ENCODE measurements around the gene NOXRED1. TPM values are rescaled to one million over a fixed set of nuclear protein-coding genes. Genes with fewer than 3 reads are reported as not detected.

NOXRED1 gene
- total and polyA plus RNA-seq, 2 experiments from 2014 or later = 0.24 TPM; not detected in 1

DNA sequence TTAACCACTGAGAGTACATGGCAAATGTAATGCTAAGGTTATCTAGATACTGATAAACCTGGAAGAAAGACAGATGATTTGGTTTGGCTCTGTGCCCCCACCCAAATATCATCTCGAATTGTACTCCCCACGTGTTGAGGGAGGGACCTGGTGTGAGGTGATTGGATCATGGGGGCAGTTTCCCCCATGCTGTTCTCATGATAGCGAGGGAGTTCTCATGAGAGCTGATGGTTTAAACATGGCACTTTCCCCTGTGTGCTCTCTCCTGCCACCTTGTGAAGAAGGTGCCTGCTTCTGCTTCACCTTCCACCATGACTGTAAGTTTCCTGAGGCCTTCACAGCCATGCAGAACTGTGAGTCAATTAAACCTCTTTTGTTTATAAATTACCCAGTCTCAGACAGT is 14.2 kb downstream of the NOXRED1 start:
- Histone ChIP-seq H3K4me2 (no peak overlapping the region), H3K79me2 (replicated peaks; ENCODE audit: insufficient read depth) (no peaks in the 10 kb centered on the region)

More for the DNA sequence above, 14.2 kb downstream of the NOXRED1 start:
- Histone ChIP-seq H3F3A (replicated peaks; ENCODE audit: low read depth) (no peaks in the 10 kb centered on the region), H3K4me1 (ENCODE audit: insufficient read depth) (no peaks in the 10 kb centered on the region), H3K36me3 (ENCODE audit: insufficient read depth) (no peaks in the 10 kb centered on the region), H4K20me1 (replicated peaks; ENCODE audit: insufficient read depth) (no peaks in the 10 kb centered on the region), H3K9me2 (ENCODE audit: insufficient read depth) (no peaks in the 10 kb centered on the region), H3K27ac (ENCODE audit: low read depth) (no peak overlapping the region), H3K27me3 (ENCODE audit: insufficient read depth) (no peaks in the 10 kb centered on the region), H2AFZ (peak overlapping the region; percentile 77; the same call in 1 of the 2 replicates), H3K4me3 (no peak overlapping the region)
- DNase-seq (ENCODE audit: low spot score) (peak; percentile 53), ATAC-seq (peak; percentile 82)
- H3K27ac Mint-ChIP-seq = no peak overlapping the region
- peaks cover 4% of the 10 kb centered on the region; the same call in 2 of the 3 replicates for H3K4me1 Mint-ChIP-seq
- no peaks in the 10 kb centered on the region for H3K36me3 Mint-ChIP-seq (ENCODE audit: low read depth)
- H3K27me3 Mint-ChIP-seq (ENCODE audit: insufficient read depth, low read depth, poor library complexity) = peaks cover 2% of the 10 kb centered on the region
- no peaks in the 10 kb centered on the region for H3K9me3 Mint-ChIP-seq
- TF ChIP-seq, protein P1, sequence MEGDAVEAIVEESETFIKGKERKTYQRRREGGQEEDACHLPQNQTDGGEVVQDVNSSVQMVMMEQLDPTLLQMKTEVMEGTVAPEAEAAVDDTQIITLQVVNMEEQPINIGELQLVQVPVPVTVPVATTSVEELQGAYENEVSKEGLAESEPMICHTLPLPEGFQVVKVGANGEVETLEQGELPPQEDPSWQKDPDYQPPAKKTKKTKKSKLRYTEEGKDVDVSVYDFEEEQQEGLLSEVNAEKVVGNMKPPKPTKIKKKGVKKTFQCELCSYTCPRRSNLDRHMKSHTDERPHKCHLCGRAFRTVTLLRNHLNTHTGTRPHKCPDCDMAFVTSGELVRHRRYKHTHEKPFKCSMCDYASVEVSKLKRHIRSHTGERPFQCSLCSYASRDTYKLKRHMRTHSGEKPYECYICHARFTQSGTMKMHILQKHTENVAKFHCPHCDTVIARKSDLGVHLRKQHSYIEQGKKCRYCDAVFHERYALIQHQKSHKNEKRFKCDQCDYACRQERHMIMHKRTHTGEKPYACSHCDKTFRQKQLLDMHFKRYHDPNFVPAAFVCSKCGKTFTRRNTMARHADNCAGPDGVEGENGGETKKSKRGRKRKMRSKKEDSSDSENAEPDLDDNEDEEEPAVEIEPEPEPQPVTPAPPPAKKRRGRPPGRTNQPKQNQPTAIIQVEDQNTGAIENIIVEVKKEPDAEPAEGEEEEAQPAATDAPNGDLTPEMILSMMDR (conservative IDR thresholded peaks at IDR 0.05; ENCODE audit: low read depth in 2 of 2) = peak; percentile 51 to 79
- TF ChIP-seq ZNF114 (CRISPR knock-in tag; IDR thresholded peaks at IDR 0.05) (no peak), ZNF462 (CRISPR knock-in tag; IDR thresholded peaks at IDR 0.05) (peak; percentile 75; the same call in 1 of the 2 replicates)
- H3K4me3 Mint-ChIP-seq = no peak overlapping the region
